Lower leg skin (tissue), 3 donors: ENCODE measurements around the gene ZNF57.

Experiments
- POLR2A ChIP-seq, 2 donors: fragments of 450-650 bp; IDR thresholded peaks; one replicate each; pipeline ENCODE4 v1.6.1; 2016 to 2017; ENCODE audit warnings: antibody characterized with exemption in 2 of 2, mild to moderate bottlenecking in 1 of 2, moderate library complexity in 1 of 2
- TF ChIP-seq, protein P1 (sequence below), 3 donors: fragments of 450-650 bp; IDR thresholded peaks; one replicate each; pipeline ENCODE4 v1.5.1; 2016; ENCODE audit warnings: antibody characterized with exemption in 3 of 3, mild to moderate bottlenecking in 3 of 3, moderate library complexity in 2 of 3

DNA sequence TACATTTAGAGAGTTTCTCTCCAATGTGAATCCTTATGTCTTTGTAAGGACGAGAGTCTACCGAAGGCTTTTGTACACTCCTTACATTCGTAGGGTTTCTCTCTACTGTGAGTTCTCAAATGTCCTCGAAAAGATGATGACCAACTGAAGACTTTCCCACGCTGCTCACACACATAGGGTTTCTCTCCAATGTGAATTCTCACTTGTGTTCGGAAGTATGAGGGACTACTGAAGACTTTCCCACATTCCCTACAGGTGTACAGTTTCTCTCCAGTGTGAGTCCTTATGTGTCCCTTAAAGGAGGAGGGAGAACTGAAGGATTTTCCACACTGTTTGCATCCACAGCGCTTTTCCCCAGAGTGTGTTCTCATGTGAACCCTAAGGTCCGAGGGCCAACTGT lies 4.0 kb upstream of the ZNF57 start:
- TF ChIP-seq, protein P1, sequence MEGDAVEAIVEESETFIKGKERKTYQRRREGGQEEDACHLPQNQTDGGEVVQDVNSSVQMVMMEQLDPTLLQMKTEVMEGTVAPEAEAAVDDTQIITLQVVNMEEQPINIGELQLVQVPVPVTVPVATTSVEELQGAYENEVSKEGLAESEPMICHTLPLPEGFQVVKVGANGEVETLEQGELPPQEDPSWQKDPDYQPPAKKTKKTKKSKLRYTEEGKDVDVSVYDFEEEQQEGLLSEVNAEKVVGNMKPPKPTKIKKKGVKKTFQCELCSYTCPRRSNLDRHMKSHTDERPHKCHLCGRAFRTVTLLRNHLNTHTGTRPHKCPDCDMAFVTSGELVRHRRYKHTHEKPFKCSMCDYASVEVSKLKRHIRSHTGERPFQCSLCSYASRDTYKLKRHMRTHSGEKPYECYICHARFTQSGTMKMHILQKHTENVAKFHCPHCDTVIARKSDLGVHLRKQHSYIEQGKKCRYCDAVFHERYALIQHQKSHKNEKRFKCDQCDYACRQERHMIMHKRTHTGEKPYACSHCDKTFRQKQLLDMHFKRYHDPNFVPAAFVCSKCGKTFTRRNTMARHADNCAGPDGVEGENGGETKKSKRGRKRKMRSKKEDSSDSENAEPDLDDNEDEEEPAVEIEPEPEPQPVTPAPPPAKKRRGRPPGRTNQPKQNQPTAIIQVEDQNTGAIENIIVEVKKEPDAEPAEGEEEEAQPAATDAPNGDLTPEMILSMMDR (IDR thresholded peaks at IDR 0.05) = no peak
- no peak for TF ChIP-seq POLR2A (IDR thresholded peaks at IDR 0.05)
